MM.1S (cell line): Measurements from ENCODE around the gene MBOAT2.

Experiments used
- DNase-seq: peaks from one replicate; pipeline ENCODE4 v3.0.0-alpha.2; 2015
- H2AFZ ChIP-seq: fragments of 300-600 bp; sonication (generic); 2 replicates; pipeline ENCODE4 v1.6.0; 2016; ENCODE audit warnings: antibody characterized with exemption, low read length
- H3F3A ChIP-seq: fragments of 300-600 bp; sonication (generic); 2 replicates; pipeline ENCODE4 v1.6.1; 2016; ENCODE audit warnings: mild to moderate bottlenecking, antibody characterized with exemption, low read length, moderate library complexity, mixed read lengths; ENCODE audit not compliant: insufficient read depth
- H3K27ac ChIP-seq: fragments of 300-600 bp; sonication (generic); 2 replicates; pipeline ENCODE4 v1.5.1; 2016; ENCODE audit warnings: mild to moderate bottlenecking, low read length
- H3K27me3 ChIP-seq: fragments of 300-600 bp; sonication (generic); replicated peaks from 2 replicates; pipeline ENCODE4 v1.6.0; 2016; ENCODE audit warnings: low read length; ENCODE audit not compliant: insufficient read depth
- H3K36me3 ChIP-seq: fragments of 300-600 bp; sonication (generic); replicated peaks from 2 replicates; pipeline ENCODE4 v1.6.1; 2016; ENCODE audit warnings: mild to moderate bottlenecking, low read length, mixed read lengths; ENCODE audit not compliant: insufficient read depth
- H3K4me1 ChIP-seq: fragments of 300-600 bp; sonication (generic); 2 replicates; pipeline ENCODE4 v1.6.1; 2016; ENCODE audit warnings: low read length, mixed read lengths
- H3K4me2 ChIP-seq: fragments of 300-600 bp; sonication (generic); 2 replicates; pipeline ENCODE4 v1.6.0; 2016; ENCODE audit warnings: low read depth, low read length
- H3K4me3 ChIP-seq: fragments of 300-600 bp; sonication (generic); 2 replicates; pipeline ENCODE4 v1.5.1; 2016; ENCODE audit warnings: low read length, mixed read lengths
- H3K79me2 ChIP-seq: fragments of 300-600 bp; sonication (generic); 2 replicates; pipeline ENCODE4 v1.6.1; 2016; ENCODE audit warnings: mixed run types, low read length, mixed read lengths
- H3K9ac ChIP-seq: fragments of 300-600 bp; sonication (generic); 2 replicates; pipeline ENCODE4 v1.6.1; 2016; ENCODE audit warnings: low read length, mixed read lengths
- H3K9me2 ChIP-seq: fragments of 300-600 bp; sonication (generic); replicated peaks from 2 replicates; pipeline ENCODE4 v1.6.1; 2016; ENCODE audit warnings: mild to moderate bottlenecking, low read length, mixed read lengths; ENCODE audit not compliant: insufficient read depth
- H3K9me3 ChIP-seq: fragments of 300-600 bp; sonication (generic); replicated peaks from 2 replicates; pipeline ENCODE4 v1.6.1; 2016; ENCODE audit warnings: mild to moderate bottlenecking, low read length, mixed read lengths; ENCODE audit not compliant: insufficient read depth
- H4K20me1 ChIP-seq: fragments of 300-600 bp; sonication (generic); 2 replicates; pipeline ENCODE4 v1.6.1; 2016; ENCODE audit warnings: mild to moderate bottlenecking, low read length, moderate library complexity, mixed read lengths; ENCODE audit not compliant: insufficient read depth
- EZH2 ChIP-seq: fragments of 300-600 bp; sonication (generic); optimal IDR thresholded peaks from 2 replicates; pipeline ENCODE3; 2017; ENCODE audit warnings: low read depth, mild to moderate bottlenecking, antibody characterized with exemption, low read length, mixed read lengths
- EZH2phosphoT487 ChIP-seq: fragments of 300-600 bp; sonication (generic); IDR thresholded peaks from 2 replicates; pipeline ENCODE4 v1.6.1; 2018; ENCODE audit warnings: antibody characterized with exemption, low read length
- TF ChIP-seq, protein P1 (sequence below): fragments of 300-600 bp; sonication (generic); IDR thresholded peaks from 2 replicates; pipeline ENCODE4 v1.5.1; 2016; ENCODE audit warnings: antibody characterized with exemption, low read length, mixed read lengths

Gene MBOAT2

DNA sequence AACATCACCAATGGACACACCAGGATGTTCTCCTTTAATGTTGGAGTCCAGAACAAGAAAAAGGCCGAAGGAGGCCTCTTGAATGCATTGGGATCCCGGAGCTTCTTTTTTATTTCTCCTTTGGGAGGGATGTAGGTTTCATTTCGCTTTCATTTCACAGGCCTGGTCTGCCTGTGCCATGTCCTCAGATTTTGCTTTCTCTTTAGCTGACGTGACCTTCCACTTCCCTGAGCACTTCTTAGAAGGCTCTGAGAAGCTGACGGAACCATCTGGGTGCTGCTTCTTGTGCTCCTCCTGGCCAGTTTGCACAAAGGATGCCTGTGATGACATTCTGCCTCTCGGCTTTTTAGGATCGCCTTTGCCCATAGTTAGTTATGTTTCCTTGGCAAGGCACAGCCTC lies 15.1 kb upstream of the MBOAT2 start:
- Histone ChIP-seq H3K27ac (peak overlapping the region; percentile 12; the same call in 1 of the 2 replicates), H3K4me3 (peak overlapping the region; percentile 53), H3K9me3 (no peaks in the 10 kb centered on the region), H3K79me2 (no peaks in the 10 kb centered on the region), H3K36me3 (no peaks in the 10 kb centered on the region), H4K20me1 (no peaks in the 10 kb centered on the region), H2AFZ (peak overlapping the region; percentile 75), H3K4me1 (0 out of 2 replicates have a peak, but pooled peaks cover 4% of the 10 kb centered on the region), H3K9me2 (no peaks in the 10 kb centered on the region), H3K9ac (peak overlapping the region; percentile 31), H3K4me2 (peak overlapping the region; percentile 70), H3F3A (no peaks in the 10 kb centered on the region), H3K27me3 (no peaks in the 10 kb centered on the region)
- DNase-seq = peak; percentile 76
- TF ChIP-seq, protein P1, sequence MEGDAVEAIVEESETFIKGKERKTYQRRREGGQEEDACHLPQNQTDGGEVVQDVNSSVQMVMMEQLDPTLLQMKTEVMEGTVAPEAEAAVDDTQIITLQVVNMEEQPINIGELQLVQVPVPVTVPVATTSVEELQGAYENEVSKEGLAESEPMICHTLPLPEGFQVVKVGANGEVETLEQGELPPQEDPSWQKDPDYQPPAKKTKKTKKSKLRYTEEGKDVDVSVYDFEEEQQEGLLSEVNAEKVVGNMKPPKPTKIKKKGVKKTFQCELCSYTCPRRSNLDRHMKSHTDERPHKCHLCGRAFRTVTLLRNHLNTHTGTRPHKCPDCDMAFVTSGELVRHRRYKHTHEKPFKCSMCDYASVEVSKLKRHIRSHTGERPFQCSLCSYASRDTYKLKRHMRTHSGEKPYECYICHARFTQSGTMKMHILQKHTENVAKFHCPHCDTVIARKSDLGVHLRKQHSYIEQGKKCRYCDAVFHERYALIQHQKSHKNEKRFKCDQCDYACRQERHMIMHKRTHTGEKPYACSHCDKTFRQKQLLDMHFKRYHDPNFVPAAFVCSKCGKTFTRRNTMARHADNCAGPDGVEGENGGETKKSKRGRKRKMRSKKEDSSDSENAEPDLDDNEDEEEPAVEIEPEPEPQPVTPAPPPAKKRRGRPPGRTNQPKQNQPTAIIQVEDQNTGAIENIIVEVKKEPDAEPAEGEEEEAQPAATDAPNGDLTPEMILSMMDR = no peak
- TF ChIP-seq EZH2 = no peak
- no peak for TF ChIP-seq EZH2phosphoT487

DNA sequence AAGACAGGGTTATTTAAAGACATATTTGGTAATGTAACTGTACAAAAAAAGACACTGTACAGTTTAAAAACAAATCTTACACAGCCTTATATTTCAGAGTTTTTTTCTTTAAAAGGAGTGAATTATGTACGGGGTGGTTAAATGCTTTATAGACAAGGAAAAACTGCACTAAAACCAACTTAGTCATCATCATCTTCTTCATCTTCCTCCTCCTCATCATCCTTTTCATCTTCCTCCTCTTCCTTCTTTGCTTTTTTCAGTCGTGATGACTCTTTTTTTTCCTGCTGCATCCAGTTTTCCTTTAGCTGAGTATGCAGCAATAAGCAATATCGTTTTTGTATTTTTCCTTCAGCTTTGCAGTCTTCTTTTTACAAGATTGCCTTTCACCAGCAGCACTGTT lies 14.6 kb upstream of the MBOAT2 start:
- no peaks in the 10 kb centered on the region for H3K9me3 ChIP-seq
- peak overlapping the region; percentile 75 for H2AFZ ChIP-seq
- no peak for DNase-seq
- H3K9me2 ChIP-seq = no peaks in the 10 kb centered on the region
- H3K4me3 ChIP-seq = peak overlapping the region; percentile 53
- peak overlapping the region; percentile 31 for H3K9ac ChIP-seq
- TF ChIP-seq EZH2 = no peak
- no peak for TF ChIP-seq EZH2phosphoT487
- TF ChIP-seq, protein P1 = no peak
- no peaks in the 10 kb centered on the region for H4K20me1 ChIP-seq
- peak overlapping the region; percentile 70 for H3K4me2 ChIP-seq
- H3K27ac ChIP-seq = peak overlapping the region; percentile 12; the same call in 1 of the 2 replicates
- H3K4me1 ChIP-seq = 0 out of 2 replicates have a peak, but pooled peaks cover 4% of the 10 kb centered on the region
- no peaks in the 10 kb centered on the region for H3K36me3 ChIP-seq
- no peaks in the 10 kb centered on the region for H3F3A ChIP-seq
- no peaks in the 10 kb centered on the region for H3K79me2 ChIP-seq
- H3K27me3 ChIP-seq = no peaks in the 10 kb centered on the region

DNA sequence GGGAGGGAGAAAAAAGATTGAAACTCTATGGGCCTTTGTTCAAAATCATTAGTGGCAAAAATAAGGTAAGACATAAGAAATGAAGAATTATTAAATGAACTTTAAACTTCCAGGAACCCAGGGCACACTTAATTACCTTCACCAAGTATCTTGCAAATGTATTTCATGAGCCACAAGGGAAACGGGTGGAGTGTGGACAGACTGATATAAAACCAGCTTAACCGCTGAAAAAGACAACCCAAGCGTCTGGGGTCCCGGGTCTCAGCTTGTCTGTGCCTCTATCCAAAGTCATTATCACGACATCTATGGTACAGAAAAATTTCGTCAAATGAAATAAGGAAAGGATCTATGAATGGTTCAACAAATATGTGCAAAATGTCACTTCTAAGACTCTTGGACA lies 13.9 kb upstream of the MBOAT2 start:
- Histone ChIP-seq H3K27ac (no peak overlapping the region), H3K4me1 (0 out of 2 replicates have a peak, but pooled peaks cover 4% of the 10 kb centered on the region), H3K4me2 (no peak overlapping the region; the same call in 1 of the 2 replicates), H3K36me3 (no peaks in the 10 kb centered on the region), H3K4me3 (no peak overlapping the region), H2AFZ (no peak overlapping the region), H3K79me2 (no peaks in the 10 kb centered on the region), H3K9ac (no peak overlapping the region), H4K20me1 (no peaks in the 10 kb centered on the region), H3F3A (no peaks in the 10 kb centered on the region), H3K9me3 (no peaks in the 10 kb centered on the region), H3K9me2 (no peaks in the 10 kb centered on the region), H3K27me3 (no peaks in the 10 kb centered on the region)
- TF ChIP-seq EZH2phosphoT487 (no peak), EZH2 (no peak)
- TF ChIP-seq, protein P1 = no peak
- no peak for DNase-seq
